ENCODE measurements around the gene SMC1A. TPM values are rescaled to one million over a fixed set of nuclear protein-coding genes. Genes with fewer than 3 reads are reported as not detected.
"Not testable (repeated sequence)": the region's sequence is repeated elsewhere in the genome, so short reads cannot be mapped to it uniquely, and the experiment has no call there.

Gene SMC1A
- total RNA-seq (ENCODE audit: low replicate concordance), result 80.4 and 82.2 TPM in 2 replicates

DNA sequence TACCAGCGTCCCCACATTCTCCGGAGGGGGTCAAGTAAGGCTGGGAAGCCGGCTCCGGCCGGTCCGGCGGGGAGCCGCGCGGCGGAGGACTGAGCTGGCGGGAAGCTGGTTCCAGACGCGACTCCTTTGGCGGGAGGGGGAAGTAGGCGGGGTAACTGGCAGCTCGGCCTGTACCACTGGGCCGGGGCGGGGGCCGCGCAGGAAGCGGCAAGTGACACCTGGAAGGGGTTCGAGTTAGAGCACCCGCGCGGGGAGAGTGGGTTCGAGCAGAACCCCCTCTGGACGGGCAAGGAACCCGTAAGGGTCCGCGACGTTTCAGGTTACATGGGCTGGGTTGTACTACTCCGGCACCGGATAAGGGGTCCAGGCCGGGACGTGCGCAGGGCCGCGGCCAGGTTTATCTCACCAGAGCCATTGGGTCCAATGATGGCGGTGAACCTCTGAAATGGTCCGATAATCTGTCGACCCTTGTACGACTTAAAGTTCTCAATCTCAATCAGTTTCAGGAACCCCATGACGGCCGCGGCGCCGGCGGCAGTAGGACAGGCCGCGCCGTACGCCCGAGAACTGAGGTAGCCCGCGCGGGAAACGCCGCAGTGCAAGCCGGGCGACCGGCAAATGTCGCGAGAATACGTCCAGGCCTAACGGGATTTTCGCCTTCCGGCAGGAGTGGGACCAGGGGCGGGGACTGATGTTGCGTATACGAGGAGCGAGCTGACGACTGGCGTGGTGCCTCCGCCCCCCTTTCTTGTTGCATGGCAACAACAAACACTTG lies at the start of gene SMC1A:
Gene SMC1A, minus strand, starts transcription at position 569 of the 775 bp plus-strand sequence. Its CDS starts 54 bp downstream, at position 515.
- Histone ChIP-seq H3K9ac (peak within 1 kb of the TSS; percentile 92), H2AFZ (replicated peaks) (peak within 1 kb of the TSS; percentile 39), H3K4me2 (peak within 1 kb of the TSS; percentile 85), H3K4me1 (peaks cover 4% of the 10 kb centered on the region), H3F3A (ENCODE audit: low read depth) (peaks cover 14% of the 10 kb centered on the region), H3K27me3 (no peaks in the 10 kb centered on the region), H3K9me3 (ENCODE audit: low read depth) (no peaks in the 10 kb centered on the region), H4K20me1 (ENCODE audit: low read depth) (peaks cover 19% of the 10 kb centered on the region), H3K79me2 (ENCODE audit: low read depth) (peaks cover 47% of the 10 kb centered on the region), H3K36me3 (no peaks in the 10 kb centered on the region), H3K4me3 (peak within 1 kb of the TSS; percentile 69), H3K27ac (peak within 1 kb of the TSS; percentile 95)
- peak within 1 kb of the TSS; percentile 100 for H3K27ac Mint-ChIP-seq
- peaks cover 15% of the 10 kb centered on the region for H3K4me1 Mint-ChIP-seq
- H3K27me3 Mint-ChIP-seq (ENCODE audit: insufficient read depth, low read depth), result peaks cover 5% of the 10 kb centered on the region
- no peaks in the 10 kb centered on the region for H3K36me3 Mint-ChIP-seq
- H3K9me3 Mint-ChIP-seq, result peaks cover 5% of the 10 kb centered on the region
- TF ChIP-seq EZH2 (IDR thresholded peaks at IDR 0.05) (no peak), EZH2phosphoT487 (IDR thresholded peaks at IDR 0.05) (no peak)
- TF ChIP-seq, protein P1, sequence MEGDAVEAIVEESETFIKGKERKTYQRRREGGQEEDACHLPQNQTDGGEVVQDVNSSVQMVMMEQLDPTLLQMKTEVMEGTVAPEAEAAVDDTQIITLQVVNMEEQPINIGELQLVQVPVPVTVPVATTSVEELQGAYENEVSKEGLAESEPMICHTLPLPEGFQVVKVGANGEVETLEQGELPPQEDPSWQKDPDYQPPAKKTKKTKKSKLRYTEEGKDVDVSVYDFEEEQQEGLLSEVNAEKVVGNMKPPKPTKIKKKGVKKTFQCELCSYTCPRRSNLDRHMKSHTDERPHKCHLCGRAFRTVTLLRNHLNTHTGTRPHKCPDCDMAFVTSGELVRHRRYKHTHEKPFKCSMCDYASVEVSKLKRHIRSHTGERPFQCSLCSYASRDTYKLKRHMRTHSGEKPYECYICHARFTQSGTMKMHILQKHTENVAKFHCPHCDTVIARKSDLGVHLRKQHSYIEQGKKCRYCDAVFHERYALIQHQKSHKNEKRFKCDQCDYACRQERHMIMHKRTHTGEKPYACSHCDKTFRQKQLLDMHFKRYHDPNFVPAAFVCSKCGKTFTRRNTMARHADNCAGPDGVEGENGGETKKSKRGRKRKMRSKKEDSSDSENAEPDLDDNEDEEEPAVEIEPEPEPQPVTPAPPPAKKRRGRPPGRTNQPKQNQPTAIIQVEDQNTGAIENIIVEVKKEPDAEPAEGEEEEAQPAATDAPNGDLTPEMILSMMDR (IDR thresholded peaks at IDR 0.05), result no peak
- H3K4me3 Mint-ChIP-seq, result peak within 1 kb of the TSS; percentile 97
- peak; percentile 98 for DNase-seq (ENCODE audit: low spot score)

DNA sequence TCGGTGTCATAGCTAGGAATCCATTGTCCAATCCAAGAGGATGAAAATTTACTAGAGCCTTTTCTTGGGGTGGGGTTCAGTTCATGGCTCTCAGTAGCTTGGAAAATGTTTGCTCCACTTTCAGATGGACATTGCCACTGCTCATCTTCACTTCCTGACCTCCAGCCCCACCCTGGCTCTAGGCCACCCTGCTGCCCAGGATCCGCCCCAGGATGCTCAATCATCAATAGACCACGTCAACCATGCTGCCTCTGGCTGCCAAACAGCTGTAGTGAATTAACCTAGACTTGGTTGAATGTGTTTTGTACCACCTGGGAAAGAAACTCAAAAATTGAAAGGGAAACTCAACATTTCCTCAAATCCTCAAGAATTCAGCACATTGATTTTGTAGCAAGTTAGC lies 48.9 kb upstream of the SMC1A start:
- no peaks in the 10 kb centered on the region for H3K36me3 ChIP-seq
- Mint-ChIP-seq H3K36me3 (no peaks in the 10 kb centered on the region), H3K27ac (no peak overlapping the region), H3K4me3 (no peak overlapping the region), H3K27me3 (ENCODE audit: insufficient read depth, low read depth) (peaks cover 8% of the 10 kb centered on the region), H3K9me3 (peaks cover 16% of the 10 kb centered on the region), H3K4me1 (no peaks in the 10 kb centered on the region)
- no peak overlapping the region for H3K9ac ChIP-seq
- H2AFZ ChIP-seq (replicated peaks), result no peak overlapping the region
- DNase-seq (ENCODE audit: low spot score), result no peak
- no peaks in the 10 kb centered on the region for H3K79me2 ChIP-seq (ENCODE audit: low read depth)
- TF ChIP-seq, protein P1 (IDR thresholded peaks at IDR 0.05), result no peak
- TF ChIP-seq EZH2phosphoT487 (IDR thresholded peaks at IDR 0.05), result no peak
- no peak for TF ChIP-seq EZH2 (IDR thresholded peaks at IDR 0.05)
- no peaks in the 10 kb centered on the region for H3K4me1 ChIP-seq
- no peaks in the 10 kb centered on the region for H3K27me3 ChIP-seq
- no peaks in the 10 kb centered on the region for H3F3A ChIP-seq (ENCODE audit: low read depth)
- H3K4me2 ChIP-seq, result no peak overlapping the region
- no peaks in the 10 kb centered on the region for H4K20me1 ChIP-seq (ENCODE audit: low read depth)
- no peak overlapping the region for H3K4me3 ChIP-seq
- no peak overlapping the region for H3K27ac ChIP-seq
- no peaks in the 10 kb centered on the region for H3K9me3 ChIP-seq (ENCODE audit: low read depth)

DNA sequence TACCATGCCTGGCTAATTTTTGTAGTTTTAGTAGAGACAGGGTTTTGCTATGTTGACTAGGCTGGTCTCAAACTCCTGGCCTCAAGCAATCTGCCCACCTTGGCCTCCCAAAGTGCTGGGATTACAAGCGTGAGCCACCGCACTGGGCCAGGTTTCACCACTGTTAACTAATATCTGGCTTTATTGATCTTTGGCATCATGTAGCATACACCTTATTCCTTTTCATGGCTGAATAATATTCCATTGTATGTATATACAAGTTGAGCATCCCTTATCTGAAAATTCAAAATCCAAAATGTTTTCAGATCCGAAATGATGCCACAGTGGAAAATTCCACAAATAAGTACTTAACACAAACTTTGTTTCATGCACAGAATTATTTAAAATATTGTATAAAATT lies 46.2 kb upstream of the SMC1A start:
- not testable (repeated sequence) for H3K9ac ChIP-seq; H2AFZ ChIP-seq (replicated peaks); H3K36me3 Mint-ChIP-seq; H3K79me2 ChIP-seq (ENCODE audit: low read depth); H3K27ac Mint-ChIP-seq; H3K27me3 ChIP-seq; H3K4me1 Mint-ChIP-seq; H3K9me3 ChIP-seq (ENCODE audit: low read depth); H3K4me3 Mint-ChIP-seq; H4K20me1 ChIP-seq (ENCODE audit: low read depth); H3K4me2 ChIP-seq; H3K27ac ChIP-seq; DNase-seq (ENCODE audit: low spot score); H3K27me3 Mint-ChIP-seq (ENCODE audit: insufficient read depth, low read depth); H3F3A ChIP-seq (ENCODE audit: low read depth); H3K36me3 ChIP-seq; H3K4me1 ChIP-seq; H3K4me3 ChIP-seq
- H3K9me3 Mint-ChIP-seq, result peaks cover 13% of the 10 kb centered on the region

DNA sequence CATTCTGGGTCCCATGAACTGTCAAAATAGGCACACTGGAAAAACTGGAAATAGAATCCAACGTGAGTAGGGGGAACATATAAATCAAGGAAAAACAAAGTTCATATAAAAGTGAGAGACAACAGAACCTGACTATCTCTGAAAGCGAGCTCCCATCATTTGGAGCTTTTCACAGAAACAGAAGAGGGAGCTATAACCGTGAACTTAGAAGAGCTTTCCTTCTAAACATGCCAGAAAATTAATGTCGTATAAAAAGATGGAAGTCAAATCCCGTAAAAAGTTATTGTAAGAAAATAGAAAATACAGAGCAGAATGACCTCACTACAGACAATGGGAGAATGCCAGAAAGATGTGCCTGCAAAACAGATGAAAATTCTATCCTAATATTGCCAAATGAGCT lies 35.6 kb upstream of the SMC1A start:
- Histone ChIP-seq H3K27me3 (no peaks in the 10 kb centered on the region), H2AFZ (replicated peaks) (no peak overlapping the region), H3K9ac (no peak overlapping the region), H3F3A (ENCODE audit: low read depth) (no peaks in the 10 kb centered on the region), H3K27ac (no peak overlapping the region), H3K36me3 (no peaks in the 10 kb centered on the region), H3K4me1 (no peaks in the 10 kb centered on the region), H3K9me3 (ENCODE audit: low read depth) (no peaks in the 10 kb centered on the region), H4K20me1 (ENCODE audit: low read depth) (no peaks in the 10 kb centered on the region), H3K4me2 (no peak overlapping the region), H3K4me3 (no peak overlapping the region), H3K79me2 (ENCODE audit: low read depth) (no peaks in the 10 kb centered on the region)
- Mint-ChIP-seq H3K4me3 (no peak overlapping the region), H3K27me3 (ENCODE audit: insufficient read depth, low read depth) (no peaks in the 10 kb centered on the region), H3K4me1 (no peaks in the 10 kb centered on the region), H3K27ac (no peak overlapping the region), H3K9me3 (peaks cover 10% of the 10 kb centered on the region), H3K36me3 (no peaks in the 10 kb centered on the region)
- no peak for DNase-seq (ENCODE audit: low spot score)
- TF ChIP-seq, protein P1 (IDR thresholded peaks at IDR 0.05), result no peak
- no peak for TF ChIP-seq EZH2 (IDR thresholded peaks at IDR 0.05)
- TF ChIP-seq EZH2phosphoT487 (IDR thresholded peaks at IDR 0.05), result no peak
